Measurements from ENCODE around the gene FAM210A.
"Not testable (repeated sequence)": the region's sequence is repeated elsewhere in the genome, so short reads cannot be mapped to it uniquely, and the experiment has no call there.

FAM210A gene

GRCh38 chr18:13700153-13700552, 26.2 kb downstream of the FAM210A start:
- no peak for DNase-seq (ENCODE audit: low read depth)

GRCh38 chr18:13696961-13697360, 29.4 kb downstream of the FAM210A start:
- DNase-seq (ENCODE audit: low read depth), result no peak

- not testable (repeated sequence) for DNase-seq (ENCODE audit: low read depth)
Observed at GRCh38 chr18:13695337-13695736, 31.0 kb downstream of the FAM210A start.

- not testable (repeated sequence) for DNase-seq (ENCODE audit: low read depth)
Observed at GRCh38 chr18:13690060-13690459, 36.3 kb downstream of the FAM210A start.

- DNase-seq (ENCODE audit: low read depth), result no peak
Observed at GRCh38 chr18:13688191-13689136, 37.9 kb downstream of the FAM210A start.

GRCh38 chr18:13684546-13684945, 41.8 kb downstream of the FAM210A start:
- DNase-seq (ENCODE audit: low read depth), result no peak

GRCh38 chr18:13681701-13682100, 44.7 kb downstream of the FAM210A start:
- no peak for DNase-seq (ENCODE audit: low read depth)

- no peak for DNase-seq (ENCODE audit: low read depth)
Observed at GRCh38 chr18:13680612-13681011, 45.7 kb downstream of the FAM210A start.

GRCh38 chr18:13677350-13677749, 49.0 kb downstream of the FAM210A start:
- not testable (repeated sequence) for DNase-seq (ENCODE audit: low read depth)

- no peak for DNase-seq (ENCODE audit: low read depth)
Observed at GRCh38 chr18:13676471-13676870, 49.9 kb downstream of the FAM210A start.

- no peak for DNase-seq (ENCODE audit: low read depth)
Observed at GRCh38 chr18:13672657-13673056, 53.7 kb downstream of the FAM210A start.

GRCh38 chr18:13661779-13662256, 64.5 kb downstream of the FAM210A start:
- no peak for DNase-seq (ENCODE audit: low read depth)

- no peak for DNase-seq (ENCODE audit: low read depth)
Observed at GRCh38 chr18:13661051-13661778, 65.1 kb downstream of the FAM210A start.

GRCh38 chr18:13660510-13660909, 65.8 kb downstream of the FAM210A start:
- DNase-seq (ENCODE audit: low read depth), result no peak

GRCh38 chr18:13658436-13659204, 67.7 kb downstream of the FAM210A start:
- no peak for DNase-seq (ENCODE audit: low read depth)

- no peak for DNase-seq (ENCODE audit: low read depth)
Observed at GRCh38 chr18:13657974-13658373, 68.4 kb downstream of the FAM210A start.

- DNase-seq (ENCODE audit: low read depth), result no peak
Observed at GRCh38 chr18:13653746-13654433, 72.5 kb downstream of the FAM210A start.

GRCh38 chr18:13649397-13650390, 76.7 kb downstream of the FAM210A start:
- no peak for DNase-seq (ENCODE audit: low read depth)

GRCh38 chr18:13647761-13648160, 78.6 kb downstream of the FAM210A start:
- no peak for DNase-seq (ENCODE audit: low read depth)

- DNase-seq (ENCODE audit: low read depth), result no peak
Observed at GRCh38 chr18:13646633-13647032, 79.7 kb downstream of the FAM210A start.
